GM21526 (cell line): Measurements from ENCODE around the gene ADSS2.

Experiments
- ATAC-seq: cut with Tn5 transposase; IDR thresholded peaks from one replicate; pipeline ENCODE4 v1.9.1; 2021; ENCODE audit warnings: moderate library complexity; ENCODE audit not compliant: unreplicated experiment, low FRiP score

Gene ADSS2

DNA sequence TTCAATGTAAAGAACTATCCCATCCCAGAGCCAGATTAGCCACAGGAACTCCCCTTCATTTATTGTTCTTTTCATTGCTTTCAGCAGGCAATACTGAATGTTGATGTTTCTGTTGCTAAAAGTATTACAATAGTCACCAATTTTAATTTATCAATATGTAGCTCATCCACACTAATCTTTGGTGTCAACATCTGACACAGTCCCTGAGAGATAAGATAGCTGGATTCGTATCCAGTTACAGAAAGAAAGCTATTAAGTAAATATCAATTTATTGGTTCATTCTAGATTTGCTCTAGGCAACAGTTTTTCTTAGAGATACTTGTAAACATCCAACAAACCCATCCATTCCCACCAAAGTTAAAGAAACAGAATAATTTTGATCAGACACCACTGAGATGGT, 4.7 kb downstream of the ADSS2 start:
- no peak for ATAC-seq

DNA sequence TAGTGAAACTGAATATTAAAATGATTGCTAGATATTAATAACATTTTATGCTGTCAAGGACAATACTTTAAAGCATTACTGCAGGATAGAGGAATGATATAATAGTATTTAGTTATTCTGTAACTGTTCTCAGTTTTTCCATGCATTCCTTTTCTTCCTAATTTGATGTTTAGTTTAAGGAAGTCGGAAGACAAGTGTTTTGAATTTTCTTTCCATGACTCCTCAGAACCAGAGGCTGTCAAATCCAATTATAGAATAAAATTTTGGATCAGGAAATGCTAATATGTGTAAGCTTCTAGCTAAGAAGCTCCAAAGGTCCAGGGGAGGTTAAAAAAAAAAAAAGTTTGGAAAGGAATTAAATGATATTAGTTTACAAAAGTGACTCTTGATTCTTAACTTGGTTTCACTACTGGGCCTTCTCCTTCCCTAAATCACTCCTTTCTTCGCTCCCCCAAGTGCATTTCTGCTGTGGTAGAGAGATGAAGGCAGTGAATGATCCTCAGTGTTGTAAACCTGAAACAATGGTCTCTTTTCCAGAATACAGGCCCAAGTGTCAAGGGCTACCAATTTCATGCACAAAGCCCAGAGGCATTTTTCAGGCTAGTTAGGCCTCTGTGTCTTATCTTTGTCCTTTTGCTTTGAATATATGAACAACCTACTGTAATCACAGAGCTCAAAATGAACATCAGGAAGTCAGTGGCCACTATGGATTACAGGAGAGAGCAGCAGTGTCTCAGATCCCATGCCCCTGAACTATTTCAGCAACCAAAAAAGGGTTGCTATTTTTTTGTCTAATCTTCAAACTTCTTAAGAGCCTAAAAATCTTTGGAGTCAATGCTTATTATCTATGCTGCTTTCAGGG, 6.2 kb downstream of the ADSS2 start:
- no peak for ATAC-seq

DNA sequence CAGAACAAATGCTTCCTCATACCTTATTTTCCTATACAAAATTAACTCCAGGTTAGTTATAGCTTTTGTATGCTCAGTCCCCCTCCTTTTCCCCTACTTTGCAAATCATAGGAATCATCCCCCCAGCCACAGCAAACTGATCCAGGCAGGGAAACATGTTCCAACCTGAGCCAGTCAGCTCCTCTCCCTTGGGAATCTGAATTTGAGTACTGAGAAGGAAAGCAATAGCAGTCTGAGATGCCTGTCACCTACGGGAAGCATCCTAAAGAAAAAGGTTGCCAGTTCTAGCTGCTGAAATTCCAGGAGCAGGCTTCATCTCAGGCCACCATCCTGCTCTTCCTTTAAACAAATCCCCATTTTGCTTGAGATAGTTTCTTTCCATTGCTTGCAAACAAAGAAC, 6.9 kb downstream of the ADSS2 start:
- ATAC-seq: no peak

DNA sequence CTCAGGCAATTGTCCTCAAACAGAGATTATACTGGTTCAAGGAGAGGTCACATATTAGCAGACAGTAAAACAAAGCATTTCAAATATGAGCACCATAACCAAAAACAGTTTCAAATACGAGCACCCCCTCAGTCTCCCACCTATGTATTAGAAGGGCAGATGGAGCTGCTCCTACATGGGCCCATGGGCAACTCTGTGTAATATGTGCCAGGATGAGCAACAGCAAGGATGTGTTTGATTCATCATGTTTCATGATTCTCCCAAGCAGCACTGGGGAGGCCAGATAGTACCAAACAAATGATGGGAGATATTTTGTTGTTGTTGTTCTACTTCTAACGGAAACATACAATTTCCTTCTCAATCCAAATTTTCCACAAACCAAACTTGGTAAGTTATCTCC, 8.9 kb downstream of the ADSS2 start:
- no peak for ATAC-seq

DNA sequence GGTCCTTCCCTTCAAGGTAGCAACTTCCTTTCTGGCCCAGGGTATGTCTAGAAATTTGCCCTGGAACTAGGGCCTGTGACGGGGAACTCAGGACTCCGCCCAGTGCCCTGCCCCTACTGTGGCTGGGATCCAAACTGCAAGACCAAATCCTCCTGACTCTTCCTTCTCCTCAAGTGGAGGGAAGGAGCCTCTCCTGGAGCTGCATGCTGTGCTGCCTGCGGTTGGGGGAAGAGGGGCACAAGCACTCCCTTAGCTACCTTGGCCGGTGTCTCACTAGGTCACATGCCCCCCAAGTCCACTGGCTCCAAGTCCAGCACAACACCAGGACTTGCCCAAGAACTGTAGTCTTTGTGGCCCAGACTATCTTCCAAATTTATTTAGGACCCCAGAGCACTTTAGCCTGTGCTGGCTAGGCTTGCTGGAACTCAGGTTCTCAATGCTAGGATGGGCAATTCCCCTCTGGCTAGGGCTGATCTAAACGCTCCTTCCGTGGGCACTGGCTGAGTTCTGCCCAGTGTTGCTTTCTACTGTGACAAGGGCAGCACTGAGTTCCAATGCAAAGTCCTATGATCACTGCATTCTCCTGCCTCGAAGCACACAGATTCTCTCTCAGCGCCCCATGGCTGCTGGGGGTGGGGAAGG, 12.2 kb downstream of the ADSS2 start:
- ATAC-seq: no peak

DNA sequence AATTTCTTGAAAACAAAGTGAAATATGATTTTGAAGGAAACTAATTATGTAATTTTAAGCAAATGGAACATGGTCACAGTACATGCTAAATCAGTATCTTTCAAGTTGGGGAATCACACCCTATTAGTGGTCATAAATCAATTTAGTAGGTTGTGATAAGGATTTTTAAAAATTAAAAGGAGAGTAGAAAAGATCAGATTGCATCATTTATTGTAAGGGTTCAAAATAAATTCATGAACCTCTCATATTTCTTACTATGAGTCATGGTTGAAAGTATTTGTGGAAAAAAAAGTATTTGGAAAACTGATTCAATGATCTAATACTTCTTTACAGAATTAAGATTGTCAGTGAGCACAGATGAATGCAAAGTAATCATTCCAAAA, 14.6 kb downstream of the ADSS2 start:
- no peak for ATAC-seq

DNA sequence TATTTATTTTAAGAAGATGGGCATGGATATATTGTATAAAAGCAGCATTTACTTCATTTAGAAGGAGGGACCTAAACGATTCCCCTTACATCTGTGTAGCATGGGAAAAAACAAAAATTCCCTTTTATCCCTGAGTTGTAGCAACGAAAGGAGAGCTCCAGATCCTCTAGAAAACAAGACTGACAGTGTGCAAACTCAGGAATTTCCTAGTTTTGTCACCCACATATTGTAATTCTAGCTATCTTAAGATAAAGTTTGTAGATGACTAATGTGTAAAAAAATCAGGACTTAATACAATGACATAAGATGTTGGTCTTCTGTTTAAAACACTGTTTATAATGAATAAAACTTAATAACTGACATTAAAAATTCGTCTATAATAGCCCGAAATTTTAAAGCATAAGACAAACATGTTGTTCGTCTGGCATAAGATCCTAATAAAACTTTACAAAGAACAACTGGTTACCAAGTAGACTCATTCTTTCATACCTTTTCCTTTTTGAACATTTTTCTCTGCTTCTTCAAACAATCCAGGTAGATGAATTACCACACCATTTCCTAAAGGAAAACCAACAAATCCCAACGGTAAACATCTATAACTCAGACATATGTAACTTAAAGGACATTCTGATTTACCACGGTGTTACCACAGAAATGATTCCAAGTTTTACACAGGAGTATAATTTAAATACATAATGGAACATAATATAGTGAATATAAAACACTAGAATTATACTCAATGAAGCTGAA, 15.2 kb downstream of the ADSS2 start:
- no peak for ATAC-seq

DNA sequence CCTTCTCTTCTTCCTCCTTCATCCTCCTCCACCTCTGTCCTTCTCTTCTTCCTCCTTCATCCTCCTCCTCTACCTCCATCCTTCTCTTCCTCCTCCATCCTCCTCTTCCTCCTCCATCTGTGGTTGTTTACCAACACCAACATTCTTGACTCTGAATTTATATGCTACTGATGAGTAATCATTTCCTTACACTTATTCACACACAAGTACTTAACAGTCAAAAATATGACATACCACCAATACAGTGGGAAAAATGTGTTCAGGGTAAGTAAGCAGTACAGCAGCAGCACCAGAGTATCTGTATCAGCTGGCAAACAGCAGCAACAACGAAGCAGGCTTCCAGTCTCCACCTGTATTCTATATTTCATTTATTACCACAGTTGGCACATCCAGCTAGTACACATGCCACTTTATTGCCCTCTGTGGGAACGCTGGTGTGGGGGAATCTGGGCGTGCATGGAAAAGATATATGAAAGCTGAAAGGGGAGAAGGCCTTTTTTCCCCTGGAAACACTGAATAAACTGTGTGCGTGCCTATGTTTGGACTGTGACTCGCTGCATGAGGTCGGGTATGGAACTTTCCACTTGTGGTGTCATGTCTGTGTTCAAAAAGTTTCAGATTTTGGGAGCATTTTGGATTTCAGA, 16.0 kb downstream of the ADSS2 start:
- ATAC-seq: no peak

DNA sequence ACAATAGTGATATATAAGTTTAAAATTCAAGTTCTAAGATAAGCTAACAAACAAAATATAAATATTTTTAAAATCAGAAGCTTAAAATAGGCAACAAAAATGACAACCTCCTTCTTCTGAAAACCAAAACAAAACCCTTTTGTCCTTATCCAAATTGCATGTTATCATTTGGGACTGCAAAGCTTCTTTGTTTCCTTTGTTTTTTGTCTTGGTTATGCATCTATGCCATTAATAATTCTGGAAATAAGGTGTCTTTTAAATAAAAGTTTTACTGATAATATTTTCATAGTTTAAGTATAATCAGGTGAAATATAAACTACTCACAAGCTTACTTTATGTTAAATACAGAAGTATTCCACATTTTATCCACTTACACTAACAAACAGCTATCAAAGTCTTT, 20.5 kb downstream of the ADSS2 start:
- no peak for ATAC-seq

DNA sequence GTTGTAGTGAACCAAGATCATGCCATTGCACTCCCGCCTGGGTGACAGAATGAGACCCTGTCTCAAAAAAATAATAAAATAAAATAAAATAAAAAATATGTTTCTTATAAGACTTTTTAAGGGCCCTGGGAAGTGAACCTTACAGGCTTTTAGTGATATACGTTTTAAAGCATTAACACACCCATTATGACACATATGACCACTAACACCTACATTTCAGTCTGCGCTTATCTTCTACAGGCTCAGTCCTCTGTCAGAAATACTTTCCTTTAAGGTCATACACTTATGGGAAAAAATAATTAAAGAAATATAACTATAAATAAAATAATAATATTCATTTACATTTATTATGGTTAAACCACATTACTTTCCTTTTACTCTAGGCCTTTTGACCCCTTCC, 21.9 kb downstream of the ADSS2 start:
- ATAC-seq: no peak

DNA sequence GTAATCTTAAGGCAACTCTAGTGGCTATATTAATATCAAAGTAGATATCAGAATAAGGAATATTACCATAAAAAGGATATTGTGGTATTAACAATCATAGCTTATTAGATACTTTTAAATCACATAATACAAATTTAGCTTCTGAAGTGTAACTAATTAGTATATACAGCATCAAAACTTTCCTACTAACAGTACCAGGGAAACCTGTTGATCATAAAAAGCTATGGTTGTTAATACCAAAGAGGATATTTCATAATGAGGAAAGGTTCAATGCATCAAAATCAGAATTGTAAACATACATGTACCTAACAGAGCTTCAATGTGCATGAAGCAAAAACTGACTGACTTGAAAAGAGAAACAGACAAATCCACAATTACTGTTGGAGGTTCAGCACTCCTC, 24.1 kb downstream of the ADSS2 start:
- no peak for ATAC-seq

DNA sequence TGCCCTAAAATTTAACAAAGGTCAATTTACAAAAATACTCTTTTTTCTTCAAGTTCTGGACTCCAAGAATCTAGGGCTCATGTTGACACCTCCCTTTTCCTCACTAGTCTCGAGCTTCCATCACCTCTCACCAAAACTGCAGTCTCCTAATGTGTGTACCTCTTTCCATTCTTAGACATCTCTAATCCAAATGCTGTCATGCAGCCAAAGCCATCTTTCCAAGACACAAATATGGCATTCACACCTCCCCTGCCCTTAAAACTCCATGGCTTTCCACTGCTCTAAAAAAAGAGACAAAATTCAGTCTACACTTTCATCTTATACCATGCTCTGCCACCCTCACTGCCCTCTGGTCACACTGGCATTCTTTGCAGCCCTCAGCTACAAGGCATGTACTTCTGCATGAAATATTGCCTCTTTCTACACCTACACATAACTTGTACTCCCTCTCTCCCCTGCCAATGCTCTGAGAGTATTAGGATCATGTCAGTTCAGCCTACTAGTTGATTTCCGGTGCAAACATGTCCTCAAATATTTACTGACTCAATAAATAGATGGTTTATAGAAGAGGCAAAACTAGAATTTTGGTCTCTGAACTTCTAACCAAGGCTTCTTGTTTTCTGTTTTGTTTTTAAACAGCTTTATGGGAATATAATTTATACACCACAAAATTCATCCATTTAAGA, 26.9 kb downstream of the ADSS2 start:
- no peak for ATAC-seq

DNA sequence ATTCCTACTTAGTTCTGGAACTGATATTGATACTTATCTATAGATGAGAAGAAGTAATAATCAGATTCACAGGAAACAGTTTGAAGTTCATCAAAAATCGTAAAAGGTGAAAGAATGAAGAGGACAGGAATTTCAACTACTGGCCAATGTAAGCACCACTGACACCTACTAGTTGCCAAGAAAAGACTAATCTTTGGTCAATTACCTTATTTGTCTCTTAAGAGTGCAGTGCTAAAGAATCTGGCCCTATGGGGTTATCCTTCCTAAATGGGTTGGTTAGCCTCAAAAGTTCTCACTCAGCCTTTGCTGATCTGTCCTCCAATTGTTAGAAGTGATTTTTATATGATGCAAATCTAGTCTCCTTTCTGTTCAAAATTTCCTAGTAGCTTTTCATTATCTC, 29.5 kb downstream of the ADSS2 start:
- no peak for ATAC-seq

DNA sequence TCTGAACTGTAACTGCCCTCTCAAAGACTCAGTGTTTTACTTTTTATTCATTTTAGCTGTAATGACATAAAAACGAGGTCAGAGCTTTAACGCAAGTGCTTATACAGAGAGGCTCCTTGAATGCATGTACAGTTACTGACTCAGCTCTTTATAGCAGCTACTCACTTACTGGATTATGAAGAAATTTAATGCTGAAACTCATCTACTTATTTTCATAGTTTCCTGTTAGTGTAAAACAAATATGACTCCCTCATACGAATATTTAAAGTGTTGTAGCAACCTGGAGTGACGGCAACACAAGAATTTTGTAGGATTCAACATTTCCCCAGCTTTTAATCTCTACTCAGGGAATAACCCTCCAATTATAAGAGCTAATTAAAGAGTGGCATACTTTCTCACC, 32.7 kb downstream of the ADSS2 start:
- ATAC-seq: no peak

DNA sequence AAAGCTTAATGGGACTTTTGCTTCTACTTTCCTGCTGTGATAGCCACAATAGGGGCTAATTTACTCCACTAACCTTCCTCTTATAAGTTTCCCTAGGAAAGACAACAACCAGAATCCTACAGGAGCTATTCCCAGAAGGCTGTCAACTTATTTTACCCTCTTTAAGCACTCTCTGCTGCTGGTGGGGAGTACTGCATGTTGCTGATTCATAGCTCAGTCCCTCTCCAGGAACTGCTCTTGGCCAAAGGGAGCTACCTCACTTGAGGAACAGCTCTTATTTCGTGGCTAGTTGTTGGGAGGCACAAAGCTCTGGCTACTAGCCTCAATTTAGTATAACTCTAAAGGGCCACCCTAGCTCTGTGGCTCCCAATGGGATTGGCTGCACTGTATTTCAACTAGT, 37.2 kb downstream of the ADSS2 start:
- ATAC-seq: no peak

DNA sequence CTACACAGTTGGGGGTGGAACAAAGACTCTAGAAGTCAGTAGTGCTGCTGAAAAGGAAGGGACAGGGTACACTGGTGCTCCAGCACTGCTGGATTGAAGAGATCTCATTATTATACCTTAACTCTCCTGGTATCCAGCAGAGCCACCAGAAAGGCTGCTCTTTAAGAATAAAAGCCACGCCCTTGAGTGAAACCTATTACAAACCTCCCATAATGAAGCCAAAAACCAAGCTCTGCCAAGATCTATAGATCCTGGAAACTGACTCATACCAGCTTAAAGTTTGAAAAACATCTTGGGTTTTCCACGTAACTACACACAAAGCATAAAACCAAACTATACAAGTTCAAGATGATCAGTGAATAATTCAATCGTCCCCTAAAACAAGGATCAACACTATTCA, 38.0 kb downstream of the ADSS2 start:
- ATAC-seq: no peak

DNA sequence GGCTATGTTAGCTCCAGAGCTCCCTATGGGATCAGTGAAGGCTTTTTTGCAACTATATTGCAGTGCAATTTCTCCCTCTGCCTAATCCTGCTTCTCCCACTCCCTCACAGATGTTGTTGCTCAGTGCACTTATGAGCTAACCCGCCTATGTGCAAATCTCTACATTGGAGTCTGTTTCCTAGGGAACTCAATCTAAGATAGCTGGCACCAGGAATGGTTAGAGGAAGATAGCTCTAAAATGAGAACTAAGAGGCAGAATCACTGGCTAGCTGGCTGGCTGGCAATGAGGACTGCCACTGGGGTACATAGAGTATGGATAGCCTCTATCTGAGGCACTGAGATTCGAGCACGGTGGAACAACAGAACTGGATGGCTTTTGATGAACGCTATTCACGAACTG, 39.5 kb downstream of the ADSS2 start:
- ATAC-seq: no peak

DNA sequence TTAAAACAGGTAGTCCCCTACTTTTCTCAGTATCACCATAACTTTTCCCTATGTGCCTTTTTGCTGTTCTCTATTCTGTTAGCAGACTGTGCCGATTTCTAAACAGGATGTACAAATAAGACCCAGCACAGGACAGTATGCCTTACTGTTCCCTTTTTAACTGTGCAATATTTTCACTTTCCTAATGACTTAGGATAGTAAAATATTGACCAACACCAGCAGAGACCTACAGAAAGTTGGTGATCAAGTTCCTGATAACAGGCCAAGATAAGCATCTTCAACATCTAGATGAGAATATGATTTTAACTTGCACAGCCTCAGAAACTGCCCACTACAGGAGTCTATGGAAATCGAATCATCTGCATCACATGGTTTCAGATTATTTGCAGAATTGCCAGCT, 42.0 kb downstream of the ADSS2 start:
- peak; percentile 65 for ATAC-seq

DNA sequence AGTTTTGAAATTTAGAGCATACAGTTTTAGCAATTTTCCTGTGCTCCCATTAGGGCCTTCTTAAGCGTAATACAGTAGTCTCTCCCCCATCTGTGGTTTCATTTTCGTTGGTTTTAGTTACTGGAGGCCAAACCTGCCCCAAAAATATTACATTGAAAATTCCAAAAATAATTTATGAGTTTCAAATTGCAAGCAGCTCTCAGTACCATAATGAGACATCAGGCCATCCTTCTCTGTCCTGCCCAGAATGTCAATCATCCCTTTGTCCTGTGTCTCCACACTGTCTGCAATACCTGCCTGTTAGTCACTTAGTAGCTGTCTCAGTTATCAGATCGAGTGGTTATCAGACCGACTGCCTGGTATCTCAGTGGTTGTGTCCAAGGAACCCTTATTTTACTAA, 45.4 kb downstream of the ADSS2 start:
- peak; percentile 88 for ATAC-seq

DNA sequence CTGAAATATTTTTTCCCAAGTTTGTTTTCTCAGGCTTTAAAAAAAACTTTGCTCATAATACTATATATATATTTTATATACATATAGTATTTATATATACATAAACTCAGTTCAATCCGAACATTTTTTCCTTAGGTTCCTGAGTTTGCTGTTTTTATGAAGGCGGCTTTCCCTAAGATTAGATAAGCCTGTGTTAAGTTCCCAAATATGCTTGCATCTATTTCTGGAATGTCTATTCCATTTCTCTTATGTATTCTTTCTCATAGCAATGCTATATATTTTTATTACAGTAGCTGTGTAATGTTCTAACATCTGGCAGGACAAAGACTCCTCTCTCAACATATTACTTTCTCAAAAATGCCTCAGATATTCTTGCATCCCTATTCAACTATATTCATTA, 45.9 kb downstream of the ADSS2 start:
- peak; percentile 13 for ATAC-seq

DNA sequence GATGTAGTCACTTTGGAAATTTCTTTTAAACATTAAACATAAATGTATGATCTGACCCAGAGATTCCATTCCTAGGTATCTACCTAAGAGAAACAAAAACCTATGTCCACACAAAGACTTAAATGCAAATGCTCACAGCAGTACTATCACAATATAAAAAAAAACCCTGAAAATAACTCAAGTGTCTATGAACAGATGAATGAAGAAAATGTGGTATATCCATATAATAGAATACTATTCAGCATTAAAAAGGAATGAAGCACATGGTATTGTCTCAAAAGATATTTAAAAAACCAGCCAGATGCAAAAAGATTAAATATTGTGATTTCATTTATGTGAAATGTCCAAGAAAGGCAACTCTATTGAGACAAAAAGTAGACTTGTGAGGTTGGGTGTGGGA, 48.3 kb downstream of the ADSS2 start:
- no peak for ATAC-seq
